Panc1 (cell line): ENCODE data around the gene PUDP. TPM values are rescaled to one million over a fixed set of nuclear protein-coding genes. Genes with fewer than 3 reads are reported as not detected.

Experiments
- ATAC-seq: fragments of 200-7000 bp; cut with Tn5 transposase; 2 replicates; pipeline ENCODE4 v1.9.1; 2020; ENCODE audit warnings: mild to moderate bottlenecking, moderate library complexity
- BruUV-seq: library from RNA; stranded (reverse); fragments of 400-500 nt; replicated peaks from 2 replicates; lab custom pipeline; 2021; lab: Mats Ljungman, UMichigan
- CTCF ChIA-PET: fragments of 300-600 bp; sonication (Branson Sonifier 250); formaldehyde crosslinking; loops from one replicate; lab custom pipeline; 2022; ENCODE audit warnings: antibody characterized with exemption; lab: Charles Lee
- POLR2A ChIA-PET: fragments of 300-600 bp; sonication (Branson Sonifier 250); formaldehyde crosslinking; loops from one replicate; lab custom pipeline; 2022; ENCODE audit warnings: antibody characterized with exemption; lab: Charles Lee
- DNase-seq: peaks from one replicate; pipeline ENCODE4 v3.0.0-alpha.2; 2010; ENCODE audit warnings: low read depth, low spot score
- H3K27ac ChIP-seq: 2 replicates; pipeline ENCODE4 v1.5.1; 2011; ENCODE audit warnings: mild to moderate bottlenecking, low read length, inconsistent platforms
- H3K27me3 ChIP-seq: fragments of 200-500 bp; sonication (Bioruptor generic); 2 replicates; pipeline ENCODE4 v1.6.0; 2014; ENCODE audit warnings: low read length, inconsistent platforms; ENCODE audit not compliant: control insufficient read depth, insufficient read depth
- H3K36me3 ChIP-seq: fragments of 200-500 bp; sonication (Bioruptor generic); 2 replicates; pipeline ENCODE4 v1.5.1; 2014; ENCODE audit warnings: inconsistent platforms, mild to moderate bottlenecking, low read length, moderate library complexity; ENCODE audit not compliant: control insufficient read depth, insufficient read depth
- H3K4me1 ChIP-seq: 2 replicates; pipeline ENCODE4 v1.5.1; 2011; ENCODE audit warnings: inconsistent platforms, mild to moderate bottlenecking, low read length, moderate library complexity; ENCODE audit not compliant: control insufficient read depth, insufficient read depth
- H3K4me3 ChIP-seq, 2 experiments: 2 replicates each; pipeline ENCODE4 v1.5.1; 2011 to 2012; ENCODE audit warnings: low read depth in 2 of 2, low read length in 2 of 2, mild to moderate bottlenecking in 2 of 2, inconsistent platforms in 1 of 2, moderate library complexity in 1 of 2
- H3K9me3 ChIP-seq: fragments of 200-500 bp; sonication (Bioruptor generic); 2 replicates; pipeline ENCODE4 v1.5.1; 2014; ENCODE audit warnings: low read depth, mild to moderate bottlenecking, inconsistent platforms, low read length, moderate library complexity; ENCODE audit not compliant: control insufficient read depth, insufficient read depth
- CTCF ChIP-seq: fragments of 450-650 bp; IDR thresholded peaks from 2 replicates; pipeline ENCODE4 v1.5.1; 2017; ENCODE audit warnings: mild to moderate bottlenecking
- POLR2AphosphoS5 ChIP-seq: IDR thresholded peaks from 2 replicates; pipeline ENCODE4 v1.6.1; 2012; ENCODE audit warnings: mild to moderate bottlenecking, low read depth, low read length, moderate library complexity
- REST ChIP-seq, 2 experiments: IDR thresholded peaks; 2 replicates each; pipeline ENCODE4 v1.6.1; 2011 to 2012; ENCODE audit warnings: low read depth in 2 of 2, control low read depth in 1 of 2, low read length in 1 of 2, mild to moderate bottlenecking in 1 of 2, moderate library complexity in 1 of 2; ENCODE audit not compliant: insufficient read depth in 1 of 2
- SIN3A ChIP-seq: IDR thresholded peaks from 2 replicates; pipeline ENCODE4 v1.6.1; 2012; ENCODE audit warnings: low read depth, mild to moderate bottlenecking, low read length, moderate library complexity, borderline replicate concordance; ENCODE audit not compliant: insufficient read depth
- TCF7L2 ChIP-seq: IDR thresholded peaks from 2 replicates; pipeline ENCODE4 v1.6.1; 2011; ENCODE audit warnings: mild to moderate bottlenecking, low read depth, low read length, inconsistent platforms
- in situ Hi-C: cut with HindIII; loops from 2 replicates; pipeline ENCODE4 v1.10.0; 2016; ENCODE audit warnings: low sequenced_read_pairs, low pct_unique_long_range_greater_than_20kb
- intact Hi-C: fragments of 100-400 bp; cut with micrococcal nuclease; formaldehyde crosslinking; loops from one replicate; pipeline ENCODE4 v1.10.0; 2022; ENCODE audit not compliant: unreplicated experiment
- total RNA-seq: library from RNA; stranded (reverse); gene quantifications from one replicate; pipeline ENCODE4 v1.2.1, GENCODE V29; 2021; ENCODE audit not compliant: unreplicated experiment

PUDP gene
- total RNA-seq, 1 experiment from 2014 or later = 14.2 TPM

GRCh38 chrX:7067256-7067655 is 80.7 kb downstream of the PUDP start:
- Histone ChIP-seq H3K27me3 (no peaks in the 10 kb centered on the region), H3K9me3 (no peaks in the 10 kb centered on the region), H3K36me3 (no peaks in the 10 kb centered on the region), H3K4me3 (no peak overlapping the region), H3K4me1 (no peaks in the 10 kb centered on the region), H3K27ac (no peak overlapping the region)
- DNase-seq = no peak
- in situ Hi-C loops (no loop called here), intact Hi-C loops (no loop called here)
- ChIA-PET CTCF (no interaction called here), POLR2A (no interaction called here)
- no TSS peak for BruUV-seq
- TF ChIP-seq SIN3A = no peak
- no peak for TF ChIP-seq TCF7L2
- no peak for TF ChIP-seq REST (IDR thresholded peaks at IDR 0.05; ENCODE audit: insufficient read depth in 1 of 2, low read depth in 2 of 2, low read length in 1 of 2)
- TF ChIP-seq CTCF = no peak
- no peak for TF ChIP-seq POLR2AphosphoS5
- no peak for ATAC-seq

- Histone ChIP-seq H3K9me3 (no peaks in the 10 kb centered on the region), H3K4me1 (no peaks in the 10 kb centered on the region), H3K4me3 (no peak overlapping the region), H3K36me3 (no peaks in the 10 kb centered on the region), H3K27me3 (no peaks in the 10 kb centered on the region), H3K27ac (no peak overlapping the region)
- ATAC-seq (no peak), DNase-seq (no peak)
- TF ChIP-seq CTCF (no peak), TCF7L2 (no peak)
- in situ Hi-C loops (no loop called here), intact Hi-C loops (no loop called here)
- ChIA-PET POLR2A (no interaction called here), CTCF (no interaction called here)
- BruUV-seq = no TSS peak
Measured at GRCh38 chrX:7065473-7065872, 82.5 kb downstream of the PUDP start.

GRCh38 chrX:7062903-7063302 is 85.0 kb downstream of the PUDP start:
- intact Hi-C loops = no loop called here
- Histone ChIP-seq H3K4me3 (no peak overlapping the region), H3K36me3 (no peaks in the 10 kb centered on the region), H3K4me1 (no peaks in the 10 kb centered on the region), H3K27me3 (no peaks in the 10 kb centered on the region), H3K27ac (no peak overlapping the region), H3K9me3 (no peaks in the 10 kb centered on the region)
- no peak for DNase-seq
- ChIA-PET CTCF (no interaction called here), POLR2A (no interaction called here)
- in situ Hi-C loops = no loop called here
- TF ChIP-seq POLR2AphosphoS5 (no peak), TCF7L2 (no peak), CTCF (no peak), REST (IDR thresholded peaks at IDR 0.05; ENCODE audit: insufficient read depth in 1 of 2, low read depth in 2 of 2, low read length in 1 of 2) (no peak), SIN3A (no peak)
- BruUV-seq = no TSS peak
- ATAC-seq = no peak
